ENCODE results near the gene TSPOAP1.

GRCh38 chr17:58326609-58327362 lies 1.8 kb downstream of the TSPOAP1 start:
- TF ChIP-seq CTCF (IDR thresholded peaks at IDR 0.05; ENCODE audit: insufficient read depth, low read depth, low read length), result no peak
- no peak for TF ChIP-seq EZH2 (IDR thresholded peaks at IDR 0.05; ENCODE audit: insufficient read depth, low read length)
